Measurements from ENCODE around the gene OR6S1. TPM values are rescaled to one million over a fixed set of nuclear protein-coding genes. Genes with fewer than 3 reads are reported as not detected.
"Not testable (repeated sequence)": the region's sequence is repeated elsewhere in the genome, so short reads cannot be mapped to it uniquely, and the experiment has no call there.

Gene OR6S1
- total and polyA plus RNA-seq, 11 donors = not detected

DNA sequence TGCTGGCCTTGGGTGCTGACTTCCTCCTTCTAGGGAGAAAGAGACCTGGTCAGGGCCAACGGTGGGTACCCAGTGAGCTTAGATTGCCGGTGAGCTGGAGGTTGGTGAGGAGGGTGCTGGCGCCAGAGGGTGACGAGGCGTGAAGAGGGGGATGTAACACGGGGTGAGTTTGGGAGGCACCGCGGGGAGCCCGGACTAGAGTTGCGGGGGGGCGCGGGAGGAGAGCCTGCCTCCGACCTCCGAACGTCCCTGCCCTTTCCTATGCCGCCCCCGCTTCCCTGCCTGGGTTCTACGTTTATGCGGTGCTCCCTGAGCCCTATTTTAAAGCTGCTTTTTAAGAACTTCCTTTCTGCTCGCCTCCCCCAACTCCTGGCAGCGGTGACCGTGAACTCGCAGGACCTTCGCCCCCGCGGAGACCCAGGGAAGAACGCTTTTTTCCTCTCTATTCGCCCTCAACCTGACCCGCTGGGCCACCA lies 18.6 kb downstream of the OR6S1 start:
- Histone ChIP-seq H3K9me3 (peaks cover 0 to 6% (median 0%) of the 10 kb centered on the region in 12 donors), H3K36me3 (no peaks in the 10 kb centered on the region), H3K27ac (no peak overlapping the region), H3K4me1 (peaks cover 0 to 49% (median 10%) of the 10 kb centered on the region in 12 donors), H3K4me3 (peak overlapping the region in 4 of 12 donors; percentile 9 to 28 (median 22)), H3K27me3 (peaks cover 0 to 27% (median 0%) of the 10 kb centered on the region in 9 donors)
- intact Hi-C loops (cut with DNase I) = no loop called here
- TF ChIP-seq CTCF (IDR thresholded peaks at IDR 0.05) (no peak), POLR2A (IDR thresholded peaks at IDR 0.05) (no peak)
- ATAC-seq (peak in 1 of 4 donors; percentile 24), DNase-seq (no peak)
- 21 to 25% (median 23%) methylated on average over 29 of the region's 29 CpGs for WGBS, 4 donors

DNA sequence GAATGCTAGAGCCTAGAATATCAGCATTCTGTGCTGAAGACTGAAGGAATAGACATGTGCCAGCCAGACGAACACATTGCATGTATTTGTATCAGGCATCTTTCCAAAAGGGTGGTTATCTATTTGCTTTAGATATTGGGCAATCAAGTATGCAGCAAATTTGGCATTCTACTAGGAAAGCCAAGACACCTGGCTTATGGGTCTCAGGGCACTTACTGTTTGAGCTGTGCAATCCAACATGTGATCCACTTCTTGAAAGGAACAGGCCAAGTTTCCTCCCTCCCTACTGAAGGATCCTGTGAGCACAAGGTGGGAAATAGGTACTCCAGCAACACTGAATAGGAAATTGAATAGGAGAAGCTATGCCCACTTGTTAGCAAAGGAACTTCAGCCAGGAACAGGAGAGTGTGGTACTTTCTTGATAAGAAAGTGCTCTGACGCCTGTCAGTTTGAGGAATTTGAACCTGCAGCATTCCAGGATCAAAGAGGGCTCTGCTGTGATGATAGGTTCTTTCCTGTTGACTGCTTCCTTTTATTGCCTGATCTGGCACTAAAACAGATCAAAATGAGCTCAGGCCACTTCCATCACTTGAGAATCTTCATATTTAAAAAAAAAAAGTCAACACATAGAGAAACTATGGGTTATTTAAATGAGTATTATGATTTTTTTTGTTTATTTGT lies 20.6 kb downstream of the OR6S1 start:
- H3K9me3 ChIP-seq = peaks cover 0 to 6% (median 0%) of the 10 kb centered on the region in 12 donors
- peaks cover 0 to 9% (median 0%) of the 10 kb centered on the region in 9 donors for H3K27me3 ChIP-seq
- no peak overlapping the region for H3K4me3 ChIP-seq
- TF ChIP-seq POLR2A (IDR thresholded peaks at IDR 0.05) (no peak), CTCF (IDR thresholded peaks at IDR 0.05) (no peak)
- no peaks in the 10 kb centered on the region for H3K36me3 ChIP-seq
- peaks cover 0 to 49% (median 7%) of the 10 kb centered on the region in 12 donors for H3K4me1 ChIP-seq
- DNase-seq = no peak
- intact Hi-C loops (cut with DNase I) = no loop called here
- WGBS, 4 donors = 57 to 69% (median 60%) methylated on average over 2 of the region's 2 CpGs
- no peak overlapping the region for H3K27ac ChIP-seq
- ATAC-seq = no peak

- WGBS, 4 donors = 85 to 89% (median 87%) methylated on average over 6 of the region's 6 CpGs
- not testable (repeated sequence) for H3K36me3 ChIP-seq, ATAC-seq, H3K9me3 ChIP-seq, DNase-seq, H3K4me3 ChIP-seq, H3K27me3 ChIP-seq, H3K27ac ChIP-seq
- intact Hi-C loops (cut with DNase I) = loop anchor here in 3 of 10 donors (10.0 kb wide), 3 partner anchors 235 to 475 kb away; partner anchors contain the start of gene ZNF219 (in 2 of the 3)
- peaks cover 0 to 43% (median 4%) of the 10 kb centered on the region in 12 donors for H3K4me1 ChIP-seq
Measured at GRCh38 chr14:20619688-20620087, 21.8 kb downstream of the OR6S1 start.

GRCh38 chr14:20618271-20618749 lies 23.2 kb downstream of the OR6S1 start:
- WGBS, 4 donors = 60 to 69% (median 66%) methylated on average over 4 of the region's 4 CpGs
- peaks cover 0 to 43% (median 7%) of the 10 kb centered on the region in 12 donors for H3K4me1 ChIP-seq
- peak overlapping the region in 1 of 12 donors; percentile 12 for H3K27ac ChIP-seq
- no peak overlapping the region for H3K4me3 ChIP-seq
- no peaks in the 10 kb centered on the region for H3K36me3 ChIP-seq
- no peaks in the 10 kb centered on the region for H3K9me3 ChIP-seq
- intact Hi-C loops (cut with DNase I) = loop anchor here in 3 of 10 donors (10.0 kb wide), 3 partner anchors 236 to 476 kb away; partner anchors contain the start of gene ZNF219 (in 2 of the 3)
- H3K27me3 ChIP-seq = peaks cover 0 to 3% (median 0%) of the 10 kb centered on the region in 9 donors
- DNase-seq (no peak), ATAC-seq (no peak)
- no peak for TF ChIP-seq CTCF (IDR thresholded peaks at IDR 0.05)
- no peak for TF ChIP-seq POLR2A (IDR thresholded peaks at IDR 0.05)

Measured in heart left ventricle (tissue), 16 donors.